CD14-positive monocyte (primary cell): ENCODE measurements around the gene MAPK14. TPM values are rescaled to one million over a fixed set of nuclear protein-coding genes. Genes with fewer than 3 reads are reported as not detected.
"Not testable (repeated sequence)": the region's sequence is repeated elsewhere in the genome, so short reads cannot be mapped to it uniquely, and the experiment has no call there.

Source experiments
- DNase-seq, 3 donors: peaks; one replicate each; pipeline ENCODE4 v3.0.0-alpha.2; 2011 to 2022
- H2AFZ ChIP-seq: 2 replicates; pipeline ENCODE4 v1.6.0; 2012; ENCODE audit warnings: mild to moderate bottlenecking, low read depth, low read length, inconsistent platforms; ENCODE audit not compliant: insufficient read depth, poor library complexity, severe bottlenecking
- H3K27ac ChIP-seq, 2 donors: 1 replicate in 1 of 2; 2 replicates in 1 of 2; pipeline ENCODE4 v1.5.1; 2012 to 2013; ENCODE audit warnings: low read length in 2 of 2, control low read depth in 1 of 2, inconsistent platforms in 1 of 2, low read depth in 1 of 2, mild to moderate bottlenecking in 1 of 2
- H3K27me3 ChIP-seq, 2 donors: one replicate each; pipeline versions ENCODE4 v1.6.0 to v1.6.1; 2011 to 2013; ENCODE audit warnings: low read length in 2 of 2; ENCODE audit not compliant: control insufficient read depth in 2 of 2, insufficient read depth in 2 of 2
- H3K36me3 ChIP-seq, 2 donors: replicated peaks in 1 of 2; 1 replicate in 1 of 2; 2 replicates in 1 of 2; pipeline versions ENCODE4 v1.5.1 to v1.6.1; 2012 to 2013; ENCODE audit warnings: low read length in 2 of 2, control low read depth in 1 of 2, inconsistent platforms in 1 of 2, mild to moderate bottlenecking in 1 of 2; ENCODE audit not compliant: insufficient read depth in 2 of 2, control insufficient read depth in 1 of 2
- H3K4me1 ChIP-seq, 2 donors: 1 replicate in 1 of 2; 2 replicates in 1 of 2; pipeline versions ENCODE4 v1.5.1 to v1.6.1; 2012 to 2013; ENCODE audit warnings: low read length in 2 of 2, control low read depth in 1 of 2, inconsistent platforms in 1 of 2, mild to moderate bottlenecking in 1 of 2, moderate library complexity in 1 of 2; ENCODE audit not compliant: insufficient read depth in 2 of 2, control insufficient read depth in 1 of 2
- H3K4me2 ChIP-seq: replicated peaks from 2 replicates; pipeline ENCODE3; 2012; ENCODE audit warnings: low read length, moderate library complexity, mild to moderate bottlenecking; ENCODE audit not compliant: poor library complexity, severe bottlenecking; ENCODE audit errors: extremely low read depth
- H3K4me3 ChIP-seq, 3 experiments: fragments of 200-600 bp in 1 of 3; sonication (generic) in 1 of 3; replicated peaks in 1 of 3; 1 replicate in 2 of 3; 2 replicates in 1 of 3; pipeline ENCODE4 v1.5.1; 2011 to 2013; ENCODE audit warnings: low read length in 3 of 3, mild to moderate bottlenecking in 3 of 3, control low read depth in 2 of 3, low read depth in 2 of 3, inconsistent platforms in 1 of 3, moderate library complexity in 1 of 3
- H3K79me2 ChIP-seq: 2 replicates; pipeline ENCODE4 v1.6.0; 2012; ENCODE audit warnings: mild to moderate bottlenecking, control low read depth, inconsistent platforms, low read length, moderate library complexity; ENCODE audit not compliant: insufficient read depth
- H3K9ac ChIP-seq: 2 replicates; pipeline ENCODE4 v1.6.0; 2017; ENCODE audit warnings: low read length, mild to moderate bottlenecking; ENCODE audit not compliant: insufficient read depth, poor library complexity, severe bottlenecking
- H3K9me3 ChIP-seq, 2 donors: replicated peaks in 1 of 2; 1 replicate in 1 of 2; 2 replicates in 1 of 2; pipeline versions ENCODE4 v1.5.1 to v1.6.1; 2012 to 2013; ENCODE audit warnings: low read length in 2 of 2, control low read depth in 1 of 2; ENCODE audit not compliant: control insufficient read depth in 1 of 2, insufficient read depth in 1 of 2
- H4K20me1 ChIP-seq: 2 replicates; pipeline ENCODE4 v1.6.0; 2012; ENCODE audit warnings: mild to moderate bottlenecking, low read length, control low read depth, moderate library complexity; ENCODE audit not compliant: insufficient read depth
- H3K27ac Mint-ChIP-seq, 7 donors: one replicate each; pipeline ENCODE4 v1.8.0; 2020; ENCODE audit warnings: mild to moderate bottlenecking in 7 of 7, mixed read lengths in 7 of 7, moderate library complexity in 6 of 7, inconsistent platforms in 2 of 7
- H3K27me3 Mint-ChIP-seq, 3 donors: one replicate each; pipeline ENCODE4 v1.8.0; 2021 to 2022; ENCODE audit warnings: low read depth in 3 of 3, mild to moderate bottlenecking in 3 of 3, mixed read lengths in 3 of 3, moderate library complexity in 3 of 3, inconsistent platforms in 1 of 3
- H3K36me3 Mint-ChIP-seq, 2 donors: one replicate each; pipeline ENCODE4 v1.8.0; 2020; ENCODE audit warnings: mixed read lengths in 2 of 2, inconsistent platforms in 1 of 2, mild to moderate bottlenecking in 1 of 2
- H3K4me1 Mint-ChIP-seq: one replicate; pipeline ENCODE4 v1.8.0; 2020; ENCODE audit warnings: mild to moderate bottlenecking, mixed read lengths
- H3K4me3 Mint-ChIP-seq, 2 donors: one replicate each; pipeline ENCODE4 v1.8.0; 2020; ENCODE audit warnings: mild to moderate bottlenecking in 2 of 2, mixed read lengths in 2 of 2, moderate library complexity in 1 of 2
- H3K9me3 Mint-ChIP-seq, 7 donors: one replicate each; pipeline ENCODE4 v1.8.0; 2020 to 2022; ENCODE audit warnings: mixed read lengths in 7 of 7, mild to moderate bottlenecking in 6 of 7, moderate library complexity in 6 of 7, inconsistent platforms in 2 of 7
- CTCF ChIP-seq: fragments of 200-600 bp; IDR thresholded peaks from one replicate; pipeline ENCODE4 v1.8.0; 2022; ENCODE audit warnings: antibody characterized with exemption, mild to moderate bottlenecking
- WGBS: methylation state at CpG from one replicate; pipeline ENCODE4 v1.1.5; 2013; ENCODE audit warnings: missing lambda C conversion rate; ENCODE audit not compliant: insufficient coverage; 5-methylcytosine and 5-hydroxymethylcytosine counted together
- intact Hi-C, 2 donors: fragments of 100-400 bp; cut with micrococcal nuclease; formaldehyde crosslinking; loops; one replicate each; pipeline versions ENCODE4 v1.15.0 to v1.15.1; 2023
- polyA plus RNA-seq, 3 donors: library from polyadenylated mRNA; depleted of rRNA in 1 of 3; unstranded in 2 of 3; stranded (reverse) in 1 of 3; fragments of 300-500 nt in 2 of 3; fragments of >200 nt in 1 of 3; fragmentation: Illumina TruSeq in 2 of 3; gene quantifications; 1 replicate in 2 of 3; 2 replicates in 1 of 3; pipeline ENCODE4 v1.2.3, GENCODE V29; 2012 to 2021

MAPK14 gene
- polyA plus RNA-seq, 3 donors = 56.6 to 96.6 (median 83.7) TPM

- Histone ChIP-seq H3K36me3 (no peaks in the 10 kb centered on the region), H3K4me1 (peaks cover 52 to 64% of the 10 kb centered on the region in 2 donors), H3K27me3 (peaks cover 0 to 5% of the 10 kb centered on the region in 2 donors), H3K4me2 (no peak overlapping the region), H3K79me2 (no peaks in the 10 kb centered on the region), H4K20me1 (no peaks in the 10 kb centered on the region), H3K27ac (no peak overlapping the region), H3K9me3 (peaks cover 0 to 4% of the 10 kb centered on the region in 2 donors), H2AFZ (no peak overlapping the region), H3K4me3 (no peak overlapping the region), H3K9ac (no peak overlapping the region)
- Mint-ChIP-seq H3K9me3 (peaks cover 0 to 6% (median 1%) of the 10 kb centered on the region in 7 donors), H3K27me3 (peaks cover 14 to 23% (median 16%) of the 10 kb centered on the region in 3 donors), H3K4me1 (peaks cover 68% of the 10 kb centered on the region), H3K27ac (peak overlapping the region in 5 of 7 donors; percentile 21 to 96 (median 54)), H3K4me3 (peak overlapping the region in 1 of 2 donors; percentile 6), H3K36me3 (peaks cover 4 to 19% of the 10 kb centered on the region in 2 donors)
- 93% methylated on average over 3 of the region's 3 CpGs for WGBS
- intact Hi-C loops = loop anchor here in 1 of 2 donors (5.0 to 10.0 kb wide), 2 partner anchors 169 to 236 kb away; no protein-coding TSS in a partner anchor
- DNase-seq = no peak
- TF ChIP-seq CTCF = no peak
Measured at GRCh38 chr6:36128793-36129192, 101.2 kb downstream of the MAPK14 start.

- H2AFZ ChIP-seq, H3K79me2 ChIP-seq, H4K20me1 ChIP-seq, H3K36me3 ChIP-seq, H3K9ac ChIP-seq, DNase-seq, H3K9me3 Mint-ChIP-seq, H3K4me3 ChIP-seq, H3K4me2 ChIP-seq, H3K9me3 ChIP-seq, H3K27me3 ChIP-seq, H3K27ac ChIP-seq: not testable (repeated sequence)
- Mint-ChIP-seq H3K4me3 (peak overlapping the region in 1 of 2 donors; percentile 46), H3K4me1 (peaks cover 64% of the 10 kb centered on the region), H3K27ac (peak overlapping the region in 3 of 7 donors; percentile 40 to 69 (median 52)), H3K36me3 (peaks cover 4 to 20% of the 10 kb centered on the region in 2 donors), H3K27me3 (peaks cover 14 to 23% (median 16%) of the 10 kb centered on the region in 3 donors)
- intact Hi-C loops = loop anchor here in 1 of 2 donors (5.0 to 10.0 kb wide), 2 partner anchors 168 to 235 kb away; no protein-coding TSS in a partner anchor
- 94% methylated on average over 6 of the region's 16 CpGs for WGBS
- peaks cover 48 to 60% of the 10 kb centered on the region in 2 donors for H3K4me1 ChIP-seq
Measured at GRCh38 chr6:36129334-36129733, 101.7 kb downstream of the MAPK14 start.
